Fibroblast of villous mesenchyme (primary cell): ENCODE measurements around the gene TMEM217. TPM values are rescaled to one million over a fixed set of nuclear protein-coding genes. Genes with fewer than 3 reads are reported as not detected.

Source experiments
- DNase-seq: peaks from one replicate; pipeline ENCODE4 v3.0.0-alpha.2; 2010; ENCODE audit warnings: low read depth
- H3K4me3 ChIP-seq: 2 replicates; pipeline ENCODE4 v1.5.1; 2011; ENCODE audit warnings: low read depth, mild to moderate bottlenecking, low read length
- CTCF ChIP-seq: IDR thresholded peaks from 2 replicates; pipeline ENCODE4 v1.5.1; 2012; ENCODE audit warnings: low read depth, mild to moderate bottlenecking, low read length; ENCODE audit not compliant: insufficient read depth
- total RNA-seq: library from RNA; depleted of rRNA; stranded (reverse); fragments of >200 nt; gene quantifications from 2 replicates; pipeline ENCODE4 v1.2.3, GENCODE V29; 2012

TMEM217 gene
- total RNA-seq, 1 donor = 3.5 TPM

- H3K4me3 ChIP-seq = no peak overlapping the region
- no peak for DNase-seq
- no peak for TF ChIP-seq CTCF
Measured at GRCh38 chr6:37288247-37288646, 30.3 kb upstream of the TMEM217 start.

- no peak overlapping the region for H3K4me3 ChIP-seq
- no peak for TF ChIP-seq CTCF
- no peak for DNase-seq
Measured at GRCh38 chr6:37287519-37288157, 29.7 kb upstream of the TMEM217 start.

GRCh38 chr6:37285861-37286311, 27.9 kb upstream of the TMEM217 start:
- DNase-seq = no peak
- H3K4me3 ChIP-seq = no peak overlapping the region
- TF ChIP-seq CTCF = no peak

GRCh38 chr6:37284781-37285180, 26.8 kb upstream of the TMEM217 start:
- no peak for TF ChIP-seq CTCF
- H3K4me3 ChIP-seq = no peak overlapping the region
- DNase-seq = no peak

GRCh38 chr6:37283671-37284151, 25.8 kb upstream of the TMEM217 start:
- no peak for DNase-seq
- no peak for TF ChIP-seq CTCF
- H3K4me3 ChIP-seq = no peak overlapping the region

- TF ChIP-seq CTCF = no peak
- H3K4me3 ChIP-seq = no peak overlapping the region
- no peak for DNase-seq
Measured at GRCh38 chr6:37283268-37283667, 25.3 kb upstream of the TMEM217 start.

- no peak for TF ChIP-seq CTCF
- no peak overlapping the region for H3K4me3 ChIP-seq
- DNase-seq = no peak
Measured at GRCh38 chr6:37282371-37282770, 24.4 kb upstream of the TMEM217 start.
